Renal pelvis (tissue), 4 donors: ENCODE measurements around the gene MORC3. TPM values are rescaled to one million over a fixed set of nuclear protein-coding genes. Genes with fewer than 3 reads are reported as not detected.
"Not testable (repeated sequence)": the region's sequence is repeated elsewhere in the genome, so short reads cannot be mapped to it uniquely, and the experiment has no call there.

Experiments
- DNase-seq: peaks from one replicate; pipeline ENCODE4 v3.0.0-alpha.2; 2013
- polyA plus RNA-seq, 3 donors: library from polyadenylated mRNA; unstranded; fragments of 120-200 nt; gene quantifications; one replicate each; pipeline ENCODE4 v1.2.1, GENCODE V29; 2013; ENCODE audit not compliant: insufficient read length in 3 of 3

Gene MORC3
- polyA plus RNA-seq, 3 donors: 33.6 to 46.7 (median 37.7) TPM

- DNase-seq: no peak
These were observed 57.4 kb downstream of the MORC3 start for GRCh38 chr21:36377391-36377842.

GRCh38 chr21:36379251-36379650, 59.3 kb downstream of the MORC3 start:
- DNase-seq: no peak

GRCh38 chr21:36381841-36382589, 62.0 kb downstream of the MORC3 start:
- no peak for DNase-seq

GRCh38 chr21:36382722-36383121, 62.7 kb downstream of the MORC3 start:
- DNase-seq: not testable (repeated sequence)

- no peak for DNase-seq
These were observed 64.9 kb downstream of the MORC3 start for GRCh38 chr21:36384885-36385232.

- peak; percentile 70 for DNase-seq
These were observed 65.4 kb downstream of the MORC3 start, which contains the start of gene CHAF1B for GRCh38 chr21:36385233-36386030. Gene CHAF1B (plus strand): TSS chr21:36385392. CDS start chr21:36386137, 745 bp downstream.

GRCh38 chr21:36386031-36386642, 66.1 kb downstream of the MORC3 start:
- no peak for DNase-seq

GRCh38 chr21:36388096-36388495, 68.1 kb downstream of the MORC3 start:
- no peak for DNase-seq

GRCh38 chr21:36388835-36389234, 68.8 kb downstream of the MORC3 start:
- DNase-seq: no peak

- DNase-seq: not testable (repeated sequence)
These were observed 71.7 kb downstream of the MORC3 start for GRCh38 chr21:36391649-36392048.

GRCh38 chr21:36395353-36396111, 75.5 kb downstream of the MORC3 start:
- DNase-seq: no peak

- no peak for DNase-seq
These were observed 76.3 kb downstream of the MORC3 start for GRCh38 chr21:36396325-36396724.

- DNase-seq: no peak
These were observed 77.0 kb downstream of the MORC3 start for GRCh38 chr21:36396971-36397370.

GRCh38 chr21:36397606-36398005, 77.6 kb downstream of the MORC3 start:
- no peak for DNase-seq

GRCh38 chr21:36399736-36400135, 79.7 kb downstream of the MORC3 start:
- not testable (repeated sequence) for DNase-seq

GRCh38 chr21:36400719-36401118, 80.7 kb downstream of the MORC3 start:
- no peak for DNase-seq

- no peak for DNase-seq
These were observed 82.3 kb downstream of the MORC3 start for GRCh38 chr21:36402339-36402738.

GRCh38 chr21:36403713-36404112, 83.7 kb downstream of the MORC3 start:
- no peak for DNase-seq

GRCh38 chr21:36408568-36408967, 88.6 kb downstream of the MORC3 start:
- DNase-seq: no peak

GRCh38 chr21:36411301-36411700, 91.3 kb downstream of the MORC3 start:
- no peak for DNase-seq

- DNase-seq: no peak
These were observed 92.9 kb downstream of the MORC3 start for GRCh38 chr21:36412916-36413315.

GRCh38 chr21:36415375-36415774, 95.4 kb downstream of the MORC3 start:
- DNase-seq: no peak
